HG02588 (cell line): Measurements from ENCODE around the gene INSL3.

Source experiments
- ATAC-seq: cut with Tn5 transposase; IDR thresholded peaks from one replicate; pipeline ENCODE4 v1.9.1; 2021; ENCODE audit warnings: mild to moderate bottlenecking, moderate library complexity; ENCODE audit not compliant: unreplicated experiment

Gene INSL3

GRCh38 chr19:17847538-17848366 lies 26.4 kb upstream of the INSL3 start, which contains the start of gene JAK3:
TSS of gene JAK3 (minus strand) at chr19:17847982. CDS start at chr19:17844417, 3,565 bp downstream.
- ATAC-seq: peak; percentile 48

DNA sequence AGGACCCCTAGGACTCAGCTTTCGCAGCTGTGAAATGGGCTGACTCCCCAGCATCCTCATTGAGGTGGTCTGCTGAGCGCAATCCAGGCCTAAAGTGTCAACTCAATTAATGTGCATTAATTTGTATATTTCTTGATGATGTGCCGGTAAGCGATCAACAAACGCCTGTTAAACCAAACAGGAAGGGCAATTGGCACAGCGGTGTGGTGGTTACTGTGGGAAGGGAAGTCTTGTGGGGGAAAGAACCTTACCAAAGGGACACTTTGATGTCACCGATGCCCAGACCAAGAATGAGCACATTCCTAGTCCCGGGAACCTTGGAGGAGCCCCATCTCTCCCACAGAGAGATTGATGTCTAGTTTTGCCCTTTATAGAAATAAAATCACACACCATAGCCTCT lies 24.8 kb upstream of the INSL3 start:
- ATAC-seq: no peak

GRCh38 chr19:17843908-17844490 lies 22.7 kb upstream of the INSL3 start:
- ATAC-seq: no peak

GRCh38 chr19:17843292-17843827 lies 22.0 kb upstream of the INSL3 start:
- ATAC-seq: no peak

GRCh38 chr19:17842663-17843291 lies 21.5 kb upstream of the INSL3 start:
- ATAC-seq: no peak

GRCh38 chr19:17841810-17842662 lies 20.7 kb upstream of the INSL3 start:
- ATAC-seq: no peak

DNA sequence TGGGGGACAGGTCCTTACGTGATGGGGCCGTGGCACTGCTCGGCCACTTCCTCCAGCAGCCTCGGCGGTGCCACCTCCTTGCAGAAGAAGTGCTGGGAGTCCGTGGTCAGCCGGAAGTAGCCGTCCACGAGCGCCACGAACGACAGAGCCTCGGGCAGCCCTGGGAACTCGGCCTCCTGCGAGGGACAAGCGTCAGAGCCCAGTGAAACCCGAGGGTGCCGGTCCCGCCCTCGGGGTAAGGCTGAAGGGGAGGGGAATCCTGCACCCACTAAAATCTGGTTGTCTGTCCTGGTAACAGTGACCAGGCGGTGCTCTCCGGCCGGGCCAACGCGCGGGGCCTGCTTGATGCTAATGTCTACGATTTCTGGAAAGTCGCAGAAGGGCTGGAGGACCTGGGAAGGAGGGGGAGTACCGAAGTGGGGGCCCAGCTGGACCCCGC lies 20.1 kb upstream of the INSL3 start:
- no peak for ATAC-seq

DNA sequence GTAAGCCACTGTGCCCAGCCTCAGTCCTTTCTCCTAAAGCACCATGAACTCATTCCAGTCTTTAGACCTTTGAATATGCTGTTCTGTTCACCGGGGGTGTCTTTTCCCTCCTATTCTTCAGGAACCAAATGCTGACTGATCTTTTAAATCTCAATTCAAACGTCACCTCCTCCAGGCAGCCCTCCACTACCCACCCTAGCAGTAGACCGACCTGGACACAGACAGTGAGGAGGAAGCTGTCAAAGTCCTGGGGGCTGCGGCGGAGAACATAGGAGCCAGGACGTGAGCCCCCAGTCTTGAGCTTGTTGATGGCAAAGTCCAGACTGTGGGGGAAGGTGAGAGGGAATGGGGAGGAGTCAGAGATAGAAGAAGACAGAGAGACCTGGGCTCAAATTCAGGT lies 18.7 kb upstream of the INSL3 start:
- no peak for ATAC-seq

DNA sequence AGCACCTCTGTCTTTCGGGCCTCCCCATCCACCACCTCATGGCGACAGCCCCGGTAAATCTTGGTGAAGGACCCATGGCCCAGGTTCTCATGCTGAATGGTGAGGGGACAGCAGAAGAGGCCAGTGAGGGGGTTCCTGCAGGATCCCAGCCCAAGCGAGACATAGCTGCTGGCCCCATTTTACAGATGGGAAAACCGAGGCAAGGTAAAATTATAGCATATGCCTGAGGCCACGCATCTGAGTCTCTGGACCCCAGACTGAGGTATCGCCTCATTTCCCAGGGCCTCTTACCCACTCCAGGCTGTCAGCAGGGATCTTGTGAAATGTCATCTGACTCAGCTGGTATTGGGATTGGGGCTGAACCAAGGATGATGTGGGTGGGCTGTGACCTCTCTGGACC lies 16.7 kb upstream of the INSL3 start:
- ATAC-seq: no peak

DNA sequence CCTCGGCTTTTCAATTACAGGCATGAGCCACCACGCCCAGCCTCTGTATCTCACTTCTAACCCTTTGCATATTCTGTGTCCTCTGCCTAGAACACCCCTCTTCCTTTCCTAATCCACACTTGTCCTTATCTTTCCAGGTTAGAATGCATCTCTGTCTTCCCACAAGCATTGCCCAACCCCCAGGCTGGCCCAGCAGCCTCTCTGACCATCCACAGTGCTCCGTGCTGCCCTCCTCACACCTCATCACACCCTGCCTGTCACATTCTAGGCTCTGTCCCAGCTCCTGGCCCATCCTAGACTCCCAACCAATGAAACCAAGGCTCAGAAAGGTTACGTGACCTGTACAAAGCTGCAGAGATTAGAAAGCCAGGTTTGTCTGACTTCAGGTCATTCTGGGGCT lies 15.2 kb upstream of the INSL3 start:
- no peak for ATAC-seq

DNA sequence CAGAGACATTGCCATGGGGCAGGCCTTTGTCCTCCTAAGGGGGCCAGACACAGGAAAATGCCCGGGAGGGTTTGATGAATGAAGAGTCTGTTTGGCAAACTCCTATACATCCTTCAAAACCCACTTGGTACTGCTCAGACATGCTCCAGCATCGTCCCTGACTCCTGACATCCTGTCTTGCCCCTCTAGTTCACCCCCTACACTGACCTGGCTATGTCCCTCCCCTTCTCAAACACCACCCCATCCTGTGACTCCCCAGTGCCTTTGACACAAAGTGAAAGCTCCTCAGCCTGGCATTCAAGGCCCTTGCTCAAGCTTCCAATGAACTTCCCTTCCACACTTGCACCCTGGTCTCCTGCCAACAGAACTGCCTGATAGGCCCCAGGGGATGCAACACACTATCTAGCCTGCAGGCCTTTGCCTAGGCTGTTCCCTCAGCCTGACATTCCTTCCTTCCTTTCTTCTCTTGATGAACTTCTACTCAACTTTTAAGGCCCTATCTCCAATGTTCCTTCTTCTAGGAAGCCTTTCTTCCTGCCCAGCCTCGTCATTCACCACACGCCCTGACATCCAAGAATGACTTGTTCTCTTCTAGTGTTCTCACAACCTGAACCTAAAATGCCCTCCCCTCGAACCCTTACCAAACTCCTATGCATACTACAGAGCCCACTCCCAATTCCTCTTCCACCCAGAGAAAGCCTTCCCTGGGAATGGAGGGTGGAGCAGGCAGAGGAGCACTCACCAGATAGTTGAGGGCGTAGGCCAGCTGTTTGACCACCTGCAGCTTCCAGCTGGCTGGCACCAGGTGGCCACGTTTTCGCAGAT lies 14.1 kb upstream of the INSL3 start:
- ATAC-seq: no peak

DNA sequence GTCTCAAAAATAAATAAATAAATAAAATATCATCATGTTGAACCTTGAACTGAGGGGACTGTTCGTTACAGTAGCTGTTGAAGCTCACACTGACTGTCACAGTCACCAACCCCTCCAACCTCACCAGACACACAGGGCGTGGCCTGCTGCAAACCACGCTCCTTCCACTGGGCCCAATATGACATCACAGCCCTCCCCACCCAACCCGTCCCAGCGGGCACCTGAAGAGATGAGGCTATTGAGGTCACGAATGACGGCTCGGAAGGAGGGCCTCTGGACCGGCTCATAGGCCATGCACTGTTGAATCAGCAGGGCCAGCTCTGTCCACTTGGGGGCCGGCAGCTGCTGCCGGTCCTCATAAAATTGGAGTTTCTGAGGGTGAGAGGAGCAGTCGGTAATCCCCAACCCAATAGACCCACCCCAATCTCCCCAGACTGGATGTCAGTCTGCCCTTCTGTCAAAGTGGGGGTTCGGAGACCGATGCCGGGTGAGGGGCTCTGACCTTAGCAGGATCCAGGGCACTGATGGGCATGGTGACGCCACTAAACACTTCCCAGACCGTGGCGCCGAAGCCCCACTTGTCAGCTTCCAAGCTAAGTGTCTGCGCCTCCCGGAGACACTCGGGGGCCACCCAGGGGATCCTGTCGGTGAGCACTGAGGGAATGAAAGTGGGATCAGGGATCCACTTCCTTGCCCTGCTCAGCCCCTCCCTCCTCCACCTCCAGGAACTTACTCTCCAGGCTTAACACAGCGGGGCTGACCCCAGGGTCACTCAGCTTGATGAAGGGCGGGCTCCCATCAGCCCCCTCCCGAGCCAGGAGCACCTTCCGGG lies 13.2 kb upstream of the INSL3 start:
- no peak for ATAC-seq

DNA sequence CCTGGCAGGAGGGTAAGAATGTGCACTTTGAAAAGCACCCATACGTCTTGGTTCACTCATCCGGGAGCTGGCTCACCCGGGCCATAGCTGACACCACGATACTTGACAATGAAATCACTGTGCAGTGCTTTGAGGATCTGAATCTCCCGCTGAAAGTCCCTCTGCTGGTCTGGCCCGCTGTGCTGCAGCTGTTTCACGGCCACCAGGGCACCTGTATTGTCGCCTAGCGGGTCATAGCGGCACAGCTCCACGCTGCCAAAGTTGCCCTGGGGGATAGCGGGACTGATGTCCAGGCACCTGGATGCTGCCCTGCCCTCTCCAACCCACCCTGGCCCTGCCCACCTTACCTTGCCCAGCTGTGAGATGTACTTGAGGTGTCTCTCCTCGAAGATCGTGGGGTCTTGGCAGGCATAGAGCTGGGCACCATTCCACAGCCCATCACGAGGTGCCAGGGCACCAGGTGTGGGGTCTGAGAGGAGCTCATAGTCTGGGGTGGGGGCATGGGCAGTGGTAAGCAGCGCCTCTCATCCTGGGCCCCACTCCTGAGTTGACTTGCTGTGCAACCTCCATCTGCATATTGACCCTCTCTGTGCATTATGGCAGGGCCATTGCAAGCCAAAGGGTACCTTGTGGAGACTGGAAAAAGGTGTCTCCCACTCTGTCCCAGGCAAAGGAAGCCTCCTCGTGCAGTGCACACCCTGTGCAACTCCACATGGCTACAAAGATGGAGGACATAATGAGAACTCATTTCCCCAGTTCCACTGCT lies 11.3 kb upstream of the INSL3 start:
- no peak for ATAC-seq

GRCh38 chr19:17831419-17831888 lies 10.1 kb upstream of the INSL3 start:
- no peak for ATAC-seq

- ATAC-seq: no peak
These were observed 9.5 kb upstream of the INSL3 start for GRCh38 chr19:17830567-17831418.

DNA sequence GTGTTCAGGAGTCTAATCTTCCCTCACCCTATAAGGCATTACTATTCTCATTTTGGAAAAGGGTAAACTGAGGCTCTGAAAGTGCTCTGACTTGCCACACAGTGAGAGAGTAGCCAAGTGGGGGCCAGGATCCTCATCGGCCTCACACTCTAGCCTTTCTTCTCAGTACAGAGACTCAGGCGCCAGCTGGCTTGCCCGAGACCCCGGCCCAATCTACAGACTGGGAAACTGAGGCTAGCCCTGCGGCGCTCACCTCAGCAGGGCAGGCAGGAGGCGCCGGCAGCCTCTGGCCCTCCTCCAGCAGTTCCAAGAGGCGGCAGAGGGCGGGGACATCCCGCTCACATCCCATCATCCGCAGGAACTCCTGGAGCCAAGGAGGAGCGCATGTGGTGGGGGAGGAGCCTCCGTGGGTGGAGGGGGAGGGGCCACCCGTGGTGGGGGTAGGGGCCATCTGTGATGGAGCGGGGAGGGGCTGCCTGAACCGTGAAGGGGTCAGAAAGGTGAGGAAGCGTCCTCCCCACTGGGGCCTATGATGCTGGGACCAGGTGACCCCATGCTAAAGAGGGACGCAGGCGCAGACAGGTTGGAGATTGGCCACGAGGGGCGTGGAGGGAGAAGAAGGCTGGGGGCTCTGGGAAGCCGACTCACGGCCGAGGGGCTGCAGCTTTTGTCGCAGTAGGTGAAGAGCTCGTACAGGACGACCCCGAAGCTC lies 8.7 kb upstream of the INSL3 start:
- ATAC-seq: no peak
